ENCODE results near the gene FOXP1. TPM values are rescaled to one million over a fixed set of nuclear protein-coding genes. Genes with fewer than 3 reads are reported as not detected.

Gene FOXP1
- total and polyA plus RNA-seq, 4 donors, result 4.9 to 35.4 (median 32.0) TPM

DNA sequence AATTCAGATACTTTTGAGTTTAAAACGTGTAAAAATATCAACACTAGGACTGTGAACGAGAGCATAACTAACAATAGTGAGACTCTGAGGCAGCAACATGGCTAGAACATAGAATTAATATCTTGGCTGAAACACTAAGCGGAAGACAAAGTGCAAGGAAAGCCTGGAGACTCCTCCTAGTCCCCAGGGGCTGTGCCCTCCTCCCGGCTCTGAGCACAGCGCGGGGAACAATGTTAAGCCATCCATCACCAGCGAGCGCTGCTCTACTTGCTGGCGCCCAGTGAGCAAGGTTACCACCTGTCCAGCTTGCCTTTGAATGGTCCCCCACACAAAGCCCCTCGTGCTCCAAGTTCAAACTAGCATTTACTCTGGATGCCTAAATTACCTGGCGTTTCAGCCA lies 436.9 kb downstream of the FOXP1 start:
- TF ChIP-seq, protein P1, sequence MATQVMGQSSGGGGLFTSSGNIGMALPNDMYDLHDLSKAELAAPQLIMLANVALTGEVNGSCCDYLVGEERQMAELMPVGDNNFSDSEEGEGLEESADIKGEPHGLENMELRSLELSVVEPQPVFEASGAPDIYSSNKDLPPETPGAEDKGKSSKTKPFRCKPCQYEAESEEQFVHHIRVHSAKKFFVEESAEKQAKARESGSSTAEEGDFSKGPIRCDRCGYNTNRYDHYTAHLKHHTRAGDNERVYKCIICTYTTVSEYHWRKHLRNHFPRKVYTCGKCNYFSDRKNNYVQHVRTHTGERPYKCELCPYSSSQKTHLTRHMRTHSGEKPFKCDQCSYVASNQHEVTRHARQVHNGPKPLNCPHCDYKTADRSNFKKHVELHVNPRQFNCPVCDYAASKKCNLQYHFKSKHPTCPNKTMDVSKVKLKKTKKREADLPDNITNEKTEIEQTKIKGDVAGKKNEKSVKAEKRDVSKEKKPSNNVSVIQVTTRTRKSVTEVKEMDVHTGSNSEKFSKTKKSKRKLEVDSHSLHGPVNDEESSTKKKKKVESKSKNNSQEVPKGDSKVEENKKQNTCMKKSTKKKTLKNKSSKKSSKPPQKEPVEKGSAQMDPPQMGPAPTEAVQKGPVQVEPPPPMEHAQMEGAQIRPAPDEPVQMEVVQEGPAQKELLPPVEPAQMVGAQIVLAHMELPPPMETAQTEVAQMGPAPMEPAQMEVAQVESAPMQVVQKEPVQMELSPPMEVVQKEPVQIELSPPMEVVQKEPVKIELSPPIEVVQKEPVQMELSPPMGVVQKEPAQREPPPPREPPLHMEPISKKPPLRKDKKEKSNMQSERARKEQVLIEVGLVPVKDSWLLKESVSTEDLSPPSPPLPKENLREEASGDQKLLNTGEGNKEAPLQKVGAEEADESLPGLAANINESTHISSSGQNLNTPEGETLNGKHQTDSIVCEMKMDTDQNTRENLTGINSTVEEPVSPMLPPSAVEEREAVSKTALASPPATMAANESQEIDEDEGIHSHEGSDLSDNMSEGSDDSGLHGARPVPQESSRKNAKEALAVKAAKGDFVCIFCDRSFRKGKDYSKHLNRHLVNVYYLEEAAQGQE (IDR thresholded peaks at IDR 0.05), result no peak
- TF ChIP-seq, protein P2, sequence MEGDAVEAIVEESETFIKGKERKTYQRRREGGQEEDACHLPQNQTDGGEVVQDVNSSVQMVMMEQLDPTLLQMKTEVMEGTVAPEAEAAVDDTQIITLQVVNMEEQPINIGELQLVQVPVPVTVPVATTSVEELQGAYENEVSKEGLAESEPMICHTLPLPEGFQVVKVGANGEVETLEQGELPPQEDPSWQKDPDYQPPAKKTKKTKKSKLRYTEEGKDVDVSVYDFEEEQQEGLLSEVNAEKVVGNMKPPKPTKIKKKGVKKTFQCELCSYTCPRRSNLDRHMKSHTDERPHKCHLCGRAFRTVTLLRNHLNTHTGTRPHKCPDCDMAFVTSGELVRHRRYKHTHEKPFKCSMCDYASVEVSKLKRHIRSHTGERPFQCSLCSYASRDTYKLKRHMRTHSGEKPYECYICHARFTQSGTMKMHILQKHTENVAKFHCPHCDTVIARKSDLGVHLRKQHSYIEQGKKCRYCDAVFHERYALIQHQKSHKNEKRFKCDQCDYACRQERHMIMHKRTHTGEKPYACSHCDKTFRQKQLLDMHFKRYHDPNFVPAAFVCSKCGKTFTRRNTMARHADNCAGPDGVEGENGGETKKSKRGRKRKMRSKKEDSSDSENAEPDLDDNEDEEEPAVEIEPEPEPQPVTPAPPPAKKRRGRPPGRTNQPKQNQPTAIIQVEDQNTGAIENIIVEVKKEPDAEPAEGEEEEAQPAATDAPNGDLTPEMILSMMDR (IDR thresholded peaks at IDR 0.05; ENCODE audit: low read depth, low read length, missing input control), result no peak
- TF ChIP-seq JUND (IDR thresholded peaks at IDR 0.05) (no peak), NR2F2 (IDR thresholded peaks at IDR 0.05) (no peak), SP1 (IDR thresholded peaks at IDR 0.05) (no peak), RXRA (IDR thresholded peaks at IDR 0.05) (no peak), GABPA (IDR thresholded peaks at IDR 0.05 in 1 of 2, conservative IDR thresholded peaks at IDR 0.05 in 1 of 2) (no peak), FOXA2 (IDR thresholded peaks at IDR 0.05) (no peak), RAD21 (IDR thresholded peaks at IDR 0.05) (no peak), EGR1 (IDR thresholded peaks at IDR 0.05; ENCODE audit: low read depth in 2 of 2) (no peak), HNF4A (conservative IDR thresholded peaks at IDR 0.05) (no peak)
- TF ChIP-seq, protein P3, sequence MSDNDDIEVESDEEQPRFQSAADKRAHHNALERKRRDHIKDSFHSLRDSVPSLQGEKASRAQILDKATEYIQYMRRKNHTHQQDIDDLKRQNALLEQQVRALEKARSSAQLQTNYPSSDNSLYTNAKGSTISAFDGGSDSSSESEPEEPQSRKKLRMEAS (IDR thresholded peaks at IDR 0.05), result no peak
- TF ChIP-seq, protein P4, sequence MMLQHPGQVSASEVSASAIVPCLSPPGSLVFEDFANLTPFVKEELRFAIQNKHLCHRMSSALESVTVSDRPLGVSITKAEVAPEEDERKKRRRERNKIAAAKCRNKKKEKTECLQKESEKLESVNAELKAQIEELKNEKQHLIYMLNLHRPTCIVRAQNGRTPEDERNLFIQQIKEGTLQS (IDR thresholded peaks at IDR 0.05), result no peak
- H3K36me3 ChIP-seq (ENCODE audit: control insufficient read depth in 4 of 4, insufficient read depth in 3 of 4, low read depth in 1 of 4, low read length in 3 of 4), result no peaks in the 10 kb centered on the region
- H3K4me1 ChIP-seq (ENCODE audit: control insufficient read depth in 4 of 4, insufficient read depth in 4 of 4, low read length in 3 of 4), result peaks cover 0 to 11% (median 3%) of the 10 kb centered on the region in 4 donors
- H3K9me3 ChIP-seq (ENCODE audit: control insufficient read depth in 4 of 4, low read length in 3 of 4), result no peaks in the 10 kb centered on the region
- H3K27ac ChIP-seq (ENCODE audit: low read depth in 1 of 2, low read length in 2 of 2), result no peak overlapping the region
- 94% methylated on average over 11 of the region's 11 CpGs for WGBS
- no peak overlapping the region for H3K9ac ChIP-seq (ENCODE audit: low read depth in 1 of 2, low read length in 2 of 2)
- DNase-seq (ENCODE audit: low spot score), result no peak
- no peaks in the 10 kb centered on the region for H3K27me3 ChIP-seq (ENCODE audit: control insufficient read depth in 4 of 4, insufficient read depth in 4 of 4, low read length in 3 of 4)
- H3K4me3 ChIP-seq (ENCODE audit: low read depth in 1 of 3, low read length in 3 of 3), result no peak overlapping the region

DNA sequence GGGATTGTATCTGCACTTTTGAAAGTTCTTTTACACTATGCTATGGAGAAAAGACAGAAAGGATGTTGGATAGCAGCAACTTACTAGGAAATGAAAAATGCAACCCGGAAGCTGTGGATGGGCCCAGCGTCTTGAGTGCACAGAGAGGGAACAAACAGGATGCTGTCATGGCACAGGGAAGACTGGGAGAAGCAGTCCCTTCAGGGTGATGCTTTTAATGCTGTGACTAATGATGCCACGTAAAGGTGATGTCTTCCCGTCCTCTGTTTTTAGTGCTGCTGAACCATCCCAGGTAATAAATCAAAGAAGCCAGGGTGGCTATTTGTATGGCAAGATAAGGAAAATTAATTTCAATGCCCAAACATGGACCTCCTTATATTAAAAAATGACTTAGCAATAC lies 437.6 kb downstream of the FOXP1 start:
- no peak overlapping the region for H3K9ac ChIP-seq (ENCODE audit: low read depth in 1 of 2, low read length in 2 of 2)
- no peak overlapping the region for H3K4me3 ChIP-seq (ENCODE audit: low read depth in 1 of 3, low read length in 3 of 3)
- DNase-seq (ENCODE audit: low spot score), result no peak
- no peaks in the 10 kb centered on the region for H3K27me3 ChIP-seq (ENCODE audit: control insufficient read depth in 4 of 4, insufficient read depth in 4 of 4, low read length in 3 of 4)
- peaks cover 0 to 17% (median 5%) of the 10 kb centered on the region in 4 donors for H3K4me1 ChIP-seq (ENCODE audit: control insufficient read depth in 4 of 4, insufficient read depth in 4 of 4, low read length in 3 of 4)
- WGBS, result 86% methylated on average over 4 of the region's 4 CpGs
- no peak overlapping the region for H3K27ac ChIP-seq (ENCODE audit: low read depth in 1 of 2, low read length in 2 of 2)
- no peaks in the 10 kb centered on the region for H3K36me3 ChIP-seq (ENCODE audit: control insufficient read depth in 4 of 4, insufficient read depth in 3 of 4, low read depth in 1 of 4, low read length in 3 of 4)
- no peaks in the 10 kb centered on the region for H3K9me3 ChIP-seq (ENCODE audit: control insufficient read depth in 4 of 4, low read length in 3 of 4)
- no peak for TF ChIP-seq EGR1 (IDR thresholded peaks at IDR 0.05; ENCODE audit: low read depth in 2 of 2)
- no peak for TF ChIP-seq FOXA2 (IDR thresholded peaks at IDR 0.05)
- TF ChIP-seq FOXA1 (IDR thresholded peaks at IDR 0.05), result no peak
- TF ChIP-seq, protein P4 (IDR thresholded peaks at IDR 0.05), result no peak
- TF ChIP-seq JUND (IDR thresholded peaks at IDR 0.05), result no peak
- TF ChIP-seq RXRA (IDR thresholded peaks at IDR 0.05), result no peak
- TF ChIP-seq, protein P2 (IDR thresholded peaks at IDR 0.05; ENCODE audit: low read depth, low read length, missing input control), result no peak
- TF ChIP-seq, protein P3 (IDR thresholded peaks at IDR 0.05), result no peak
- no peak for TF ChIP-seq SP1 (IDR thresholded peaks at IDR 0.05)
- TF ChIP-seq NR2F2 (IDR thresholded peaks at IDR 0.05), result no peak
- TF ChIP-seq, protein P5, sequence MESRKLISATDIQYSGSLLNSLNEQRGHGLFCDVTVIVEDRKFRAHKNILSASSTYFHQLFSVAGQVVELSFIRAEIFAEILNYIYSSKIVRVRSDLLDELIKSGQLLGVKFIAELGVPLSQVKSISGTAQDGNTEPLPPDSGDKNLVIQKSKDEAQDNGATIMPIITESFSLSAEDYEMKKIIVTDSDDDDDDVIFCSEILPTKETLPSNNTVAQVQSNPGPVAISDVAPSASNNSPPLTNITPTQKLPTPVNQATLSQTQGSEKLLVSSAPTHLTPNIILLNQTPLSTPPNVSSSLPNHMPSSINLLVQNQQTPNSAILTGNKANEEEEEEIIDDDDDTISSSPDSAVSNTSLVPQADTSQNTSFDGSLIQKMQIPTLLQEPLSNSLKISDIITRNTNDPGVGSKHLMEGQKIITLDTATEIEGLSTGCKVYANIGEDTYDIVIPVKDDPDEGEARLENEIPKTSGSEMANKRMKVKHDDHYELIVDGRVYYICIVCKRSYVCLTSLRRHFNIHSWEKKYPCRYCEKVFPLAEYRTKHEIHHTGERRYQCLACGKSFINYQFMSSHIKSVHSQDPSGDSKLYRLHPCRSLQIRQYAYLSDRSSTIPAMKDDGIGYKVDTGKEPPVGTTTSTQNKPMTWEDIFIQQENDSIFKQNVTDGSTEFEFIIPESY (IDR thresholded peaks at IDR 0.05), result no peak
- TF ChIP-seq, protein P1 (IDR thresholded peaks at IDR 0.05), result no peak
- TF ChIP-seq HNF4G (IDR thresholded peaks at IDR 0.05), result no peak
- no peak for TF ChIP-seq GABPA (IDR thresholded peaks at IDR 0.05 in 1 of 2, conservative IDR thresholded peaks at IDR 0.05 in 1 of 2)
